LNCaP clone FGC (cell line): ENCODE measurements around the gene CYB5R3.
"Not testable (repeated sequence)": the region's sequence is repeated elsewhere in the genome, so short reads cannot be mapped to it uniquely, and the experiment has no call there.

Experiments used
- DNase-seq: peaks from one replicate; pipeline ENCODE4 v3.0.0-alpha.2; 2011; ENCODE audit warnings: low read depth
- H3K4me3 ChIP-seq: 2 replicates; pipeline ENCODE4 v1.5.1; 2011; ENCODE audit warnings: mild to moderate bottlenecking, low read depth, low read length, control low read depth
- CTCF ChIP-seq: IDR thresholded peaks from 2 replicates; pipeline ENCODE4 v1.5.1; 2012; ENCODE audit warnings: mild to moderate bottlenecking; ENCODE audit not compliant: control insufficient read depth, insufficient read depth; ENCODE audit errors: extremely low read depth

Gene CYB5R3

DNA sequence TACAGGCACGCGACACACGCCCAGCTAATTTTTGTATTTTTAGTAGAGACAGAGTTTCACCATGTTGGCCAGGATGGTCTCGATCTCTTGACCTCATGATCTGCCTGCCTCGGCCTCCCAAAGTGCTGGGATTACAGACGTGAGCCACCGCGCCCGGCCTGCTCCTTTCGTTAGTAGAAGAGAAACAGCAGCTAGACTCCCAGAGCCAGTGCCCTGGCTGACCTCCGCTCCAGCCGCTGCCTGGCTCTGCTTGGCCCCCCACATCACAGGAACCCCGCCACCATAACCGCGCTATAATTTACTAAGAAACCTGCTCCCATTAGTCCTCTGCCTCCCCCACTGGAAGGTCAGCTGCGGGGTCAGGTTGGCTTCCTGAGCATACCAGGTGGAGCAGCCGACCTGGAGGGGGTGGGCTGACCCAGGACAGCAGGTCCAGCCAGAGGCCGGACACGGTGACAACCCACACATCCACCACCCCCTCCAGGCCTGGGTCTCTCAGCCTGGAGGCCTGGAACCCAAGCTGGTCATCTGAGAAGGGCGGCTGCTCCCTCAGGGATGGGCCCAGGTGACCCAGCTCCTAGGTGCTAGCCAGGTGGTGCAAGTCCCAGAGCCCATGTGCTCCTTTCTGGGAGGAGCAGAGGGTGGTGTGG, 27.0 kb downstream of the CYB5R3 start:
- TF ChIP-seq CTCF = no peak
- no peak overlapping the region for H3K4me3 ChIP-seq

DNA sequence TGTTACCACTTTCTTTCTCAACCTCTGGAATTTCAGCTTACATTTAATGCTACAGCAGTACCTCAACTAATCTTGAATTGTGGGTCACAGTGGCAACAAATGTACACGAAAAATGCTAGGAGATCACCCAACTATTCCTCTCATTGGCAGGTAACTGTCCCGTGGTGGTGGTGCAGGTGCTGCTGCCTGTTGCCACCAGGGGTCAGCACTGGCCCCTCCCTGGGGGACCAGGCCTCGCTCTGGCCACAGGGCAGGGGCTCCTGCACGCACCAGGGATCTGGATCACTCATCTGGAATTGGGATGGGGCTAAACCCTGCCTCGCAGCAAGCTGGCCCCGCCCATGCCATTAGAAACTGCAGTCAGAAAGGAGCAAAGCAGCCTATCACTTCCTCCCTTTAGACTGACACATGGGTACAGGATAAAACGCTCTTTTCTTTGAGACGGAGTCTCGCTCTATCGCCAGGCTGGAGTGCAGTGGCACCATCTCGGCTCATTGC, 27.6 kb downstream of the CYB5R3 start:
- TF ChIP-seq CTCF = peak; percentile 89
- no peak overlapping the region for H3K4me3 ChIP-seq
- no peak for DNase-seq

More for the DNA sequence above, 27.0 kb downstream of the CYB5R3 start:
- no peak for DNase-seq

DNA sequence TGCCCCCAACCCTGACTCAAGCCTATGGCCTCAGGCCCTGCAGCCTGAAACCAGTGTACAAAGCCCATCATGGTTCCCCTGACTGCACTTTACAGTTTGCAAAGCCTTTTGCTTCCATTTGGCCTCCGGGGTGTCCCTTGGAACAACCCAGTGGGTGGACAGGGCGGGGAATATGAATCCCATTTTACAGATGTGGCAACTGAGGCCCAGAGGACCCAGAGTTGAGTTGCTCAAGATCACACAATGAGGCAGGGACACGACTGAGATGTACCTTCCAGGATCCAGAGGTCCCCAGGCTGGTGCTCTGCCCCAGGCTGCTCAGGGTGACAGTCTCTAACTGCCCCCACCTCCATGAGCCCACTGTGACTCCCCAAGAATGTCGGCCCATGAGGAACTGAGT, 29.1 kb downstream of the CYB5R3 start:
- no peak for DNase-seq
- TF ChIP-seq CTCF = no peak
- H3K4me3 ChIP-seq = no peak overlapping the region

DNA sequence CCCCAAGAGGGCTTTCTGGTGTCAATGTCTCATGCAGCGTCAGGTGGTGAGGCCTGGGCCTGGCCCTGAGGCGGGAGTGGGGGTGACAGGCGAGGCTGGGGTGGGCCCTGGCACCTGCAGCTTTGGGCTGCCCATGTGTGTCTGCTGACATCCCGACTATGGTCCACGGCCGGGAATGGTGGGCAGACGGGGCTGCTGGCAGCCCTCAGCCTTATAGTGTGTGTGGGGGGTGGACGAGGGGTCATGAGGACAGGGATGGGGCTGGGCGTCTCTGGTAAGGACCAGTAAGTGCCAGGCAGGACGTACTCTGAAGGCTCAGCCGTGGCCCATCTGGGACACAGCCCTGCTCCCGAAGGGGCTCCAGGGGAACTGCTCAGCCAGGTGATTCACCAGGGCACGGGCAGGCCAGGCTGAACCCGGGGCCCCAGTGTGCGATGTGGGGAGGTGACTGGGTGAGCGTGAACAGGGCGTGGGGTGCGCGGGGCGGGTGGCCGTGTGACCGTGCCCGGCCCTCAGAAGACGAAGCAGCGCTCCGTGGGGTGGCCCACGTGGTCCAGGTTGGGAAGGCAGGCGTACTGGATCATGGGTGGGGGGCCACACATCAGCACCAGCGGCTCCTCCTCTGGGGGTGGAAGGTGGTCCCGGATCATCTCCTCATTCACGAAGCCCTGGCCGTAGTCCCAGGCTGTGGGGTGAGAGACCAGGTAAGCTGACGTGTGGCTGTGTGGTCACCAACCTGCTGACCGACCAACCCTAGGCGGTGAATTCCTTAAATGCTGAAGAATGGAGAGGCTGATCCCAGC, 29.7 kb downstream of the CYB5R3 start:
- H3K4me3 ChIP-seq = no peak overlapping the region
- TF ChIP-seq CTCF = no peak

DNA sequence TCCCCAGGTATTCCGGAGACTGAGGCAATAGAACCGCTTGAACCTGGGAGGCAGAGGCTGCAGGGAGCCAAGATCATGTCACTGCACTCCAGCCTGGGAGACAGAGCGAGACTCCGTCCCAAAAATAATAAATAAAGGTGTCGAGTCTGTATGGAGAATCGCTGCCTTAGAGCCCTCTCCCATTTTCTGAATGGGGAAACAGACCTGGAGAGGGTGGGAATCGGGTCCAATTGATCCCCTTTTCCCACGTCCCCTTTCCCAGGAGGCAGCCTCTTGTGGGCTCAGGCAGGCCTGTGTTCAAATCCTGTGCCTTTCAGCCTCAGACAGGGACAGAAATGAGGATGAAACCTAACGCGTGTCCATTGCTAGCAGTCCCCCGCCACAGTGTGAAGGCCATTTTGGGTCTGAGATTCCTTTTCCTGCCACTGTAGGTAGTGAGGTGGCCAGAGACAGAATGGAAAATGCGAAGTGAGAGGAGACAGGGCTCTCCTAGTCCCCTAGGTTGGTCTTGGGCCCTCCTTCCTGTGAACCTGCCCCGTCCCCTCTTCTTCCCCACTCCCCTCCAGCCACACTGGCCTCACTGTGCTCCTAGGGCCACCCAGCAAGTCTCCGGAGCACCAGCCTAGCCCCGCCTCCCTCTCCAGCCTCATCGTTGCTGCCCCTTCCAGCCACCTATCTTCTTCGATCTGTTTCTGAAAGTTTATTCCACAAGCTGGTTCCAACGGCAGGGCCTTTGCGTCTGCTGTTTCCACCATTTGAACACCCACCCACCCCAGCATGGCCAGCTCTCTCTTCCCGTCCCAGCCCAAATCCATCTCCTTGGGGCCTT, 31.8 kb downstream of the CYB5R3 start:
- TF ChIP-seq CTCF = no peak
- DNase-seq = no peak

More for the DNA sequence above, 29.7 kb downstream of the CYB5R3 start:
- no peak for DNase-seq

DNA sequence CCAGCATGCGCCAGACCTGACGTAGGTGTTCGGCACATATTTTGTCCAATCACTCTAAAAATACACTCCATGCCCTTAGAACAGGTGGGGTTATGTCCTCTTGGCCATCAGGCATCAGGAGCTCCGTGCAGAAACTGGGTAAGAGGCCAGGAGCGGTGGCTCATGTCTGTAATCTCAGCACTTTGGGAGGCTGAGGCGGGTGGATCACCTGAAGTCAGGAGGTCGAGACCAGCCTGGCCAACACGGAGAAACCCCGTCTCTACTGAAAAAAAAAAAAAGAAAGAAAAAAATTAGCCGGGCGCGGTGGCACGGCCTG, 33.4 kb downstream of the CYB5R3 start:
- H3K4me3 ChIP-seq = peak overlapping the region; percentile 60; the same call in 1 of the 2 replicates
- DNase-seq = not testable (repeated sequence)

More for the DNA sequence above, 31.8 kb downstream of the CYB5R3 start:
- H3K4me3 ChIP-seq = no peak overlapping the region
